Vagina (tissue), 2 donors: ENCODE measurements around the gene MANEA. TPM values are rescaled to one million over a fixed set of nuclear protein-coding genes. Genes with fewer than 3 reads are reported as not detected.

ENCODE experiments used
- DNase-seq, 2 donors: peaks; one replicate each; pipeline ENCODE4 v3.0.0-alpha.2; 2017; ENCODE audit errors: extremely low spot score in 2 of 2
- H3K27ac ChIP-seq: fragments of 200-600 bp; sonication (generic); one replicate; pipeline ENCODE4 v1.5.1; 2019
- H3K27me3 ChIP-seq: fragments of 200-600 bp; sonication (generic); one replicate; pipeline ENCODE4 v1.5.1; 2019
- H3K36me3 ChIP-seq, 2 donors: fragments of 200-600 bp; sonication (generic); one replicate each; pipeline ENCODE4 v1.5.1; 2017 to 2019
- H3K4me1 ChIP-seq: fragments of 200-600 bp; sonication (generic); one replicate; pipeline ENCODE4 v1.5.1; 2019
- H3K4me3 ChIP-seq, 2 donors: fragments of 200-600 bp; sonication (generic); 1 replicate in 1 of 2; 2 replicates in 1 of 2; pipeline ENCODE4 v1.5.1; 2016 to 2019
- H3K9me3 ChIP-seq: fragments of 200-600 bp; sonication (generic); one replicate; pipeline ENCODE4 v1.5.1; 2019
- intact Hi-C: fragments of 100-400 bp; cut with DNase I; formaldehyde crosslinking; loops from one replicate; pipeline ENCODE4 v1.15.1; 2023
- total RNA-seq: library from RNA; depleted of rRNA; stranded (reverse); fragments of >200 nt; gene quantifications from one replicate; pipeline ENCODE4 v1.2.3, GENCODE V29; 2016
- TF ChIP-seq, protein P1 (sequence below), 3 experiments: fragments of 450-650 bp in 2 of 3; fragments of 200-600 bp in 1 of 3; sonication (generic) in 1 of 3; IDR thresholded peaks; one replicate each; pipeline ENCODE4 v1.5.1; 2017 to 2019; ENCODE audit warnings: antibody characterized with exemption in 3 of 3, mild to moderate bottlenecking in 2 of 3, moderate library complexity in 2 of 3

The MANEA gene
- total RNA-seq, 1 donor from 2014 or later, result 5.9 TPM

DNA sequence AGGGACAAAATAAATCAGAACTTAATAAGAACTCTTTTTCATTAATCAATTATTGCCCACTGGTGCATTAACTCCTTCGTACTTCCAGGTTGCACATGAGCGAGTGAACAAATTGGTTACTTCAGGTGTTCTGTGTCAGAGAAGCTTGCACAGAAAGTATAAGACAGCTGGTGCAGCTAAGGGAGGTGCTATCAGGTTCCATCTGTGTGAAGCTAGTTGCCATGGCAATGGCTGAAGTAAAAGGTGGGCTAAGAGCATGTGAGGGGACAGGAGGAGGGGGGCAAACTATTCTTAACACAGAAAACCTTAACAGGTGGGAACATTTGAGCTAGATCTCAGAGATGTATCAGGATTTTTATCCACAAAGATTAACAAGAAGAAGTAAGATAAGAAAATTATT lies 81.6 kb downstream of the MANEA start:
- no peak for DNase-seq
- Histone ChIP-seq H3K36me3 (no peaks in the 10 kb centered on the region), H3K4me3 (no peak overlapping the region), H3K27ac (no peak overlapping the region), H3K9me3 (no peaks in the 10 kb centered on the region), H3K4me1 (no peaks in the 10 kb centered on the region), H3K27me3 (no peaks in the 10 kb centered on the region)
- TF ChIP-seq, protein P1, sequence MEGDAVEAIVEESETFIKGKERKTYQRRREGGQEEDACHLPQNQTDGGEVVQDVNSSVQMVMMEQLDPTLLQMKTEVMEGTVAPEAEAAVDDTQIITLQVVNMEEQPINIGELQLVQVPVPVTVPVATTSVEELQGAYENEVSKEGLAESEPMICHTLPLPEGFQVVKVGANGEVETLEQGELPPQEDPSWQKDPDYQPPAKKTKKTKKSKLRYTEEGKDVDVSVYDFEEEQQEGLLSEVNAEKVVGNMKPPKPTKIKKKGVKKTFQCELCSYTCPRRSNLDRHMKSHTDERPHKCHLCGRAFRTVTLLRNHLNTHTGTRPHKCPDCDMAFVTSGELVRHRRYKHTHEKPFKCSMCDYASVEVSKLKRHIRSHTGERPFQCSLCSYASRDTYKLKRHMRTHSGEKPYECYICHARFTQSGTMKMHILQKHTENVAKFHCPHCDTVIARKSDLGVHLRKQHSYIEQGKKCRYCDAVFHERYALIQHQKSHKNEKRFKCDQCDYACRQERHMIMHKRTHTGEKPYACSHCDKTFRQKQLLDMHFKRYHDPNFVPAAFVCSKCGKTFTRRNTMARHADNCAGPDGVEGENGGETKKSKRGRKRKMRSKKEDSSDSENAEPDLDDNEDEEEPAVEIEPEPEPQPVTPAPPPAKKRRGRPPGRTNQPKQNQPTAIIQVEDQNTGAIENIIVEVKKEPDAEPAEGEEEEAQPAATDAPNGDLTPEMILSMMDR (IDR thresholded peaks at IDR 0.05), result no peak
- intact Hi-C loops, result no loop called here
